HEK293 (cell line): ENCODE results near the gene NSUN4.

Experiments
- CTCF ChIA-PET: fragments of 350-600 bp; formaldehyde crosslinking; extraction: SDS; loops from one replicate; lab custom pipeline; 2021; ENCODE audit warnings: antibody characterized with exemption; lab: Yijun Ruan, JAX
- POLR2A ChIA-PET: fragments of 300-600 bp; formaldehyde crosslinking; extraction: SDS; loops from one replicate; lab custom pipeline; 2020; ENCODE audit warnings: antibody characterized with exemption, inconsistent platforms; lab: Yijun Ruan, JAX
- H3K27ac ChIP-seq: fragments of 200-500 bp; sonication (Bioruptor generic); 2 replicates; pipeline ENCODE4 v1.5.1; 2014; ENCODE audit warnings: low read depth, low read length, control low read depth, inconsistent platforms; ENCODE audit errors: extremely low read depth
- H3K36me3 ChIP-seq, 2 experiments: fragments of 200-500 bp in 1 of 2; sonication (Bioruptor generic) in 1 of 2; 1 replicate in 1 of 2; 2 replicates in 1 of 2; pipeline ENCODE4 v1.5.1; 2014 to 2017; ENCODE audit warnings: inconsistent platforms in 2 of 2, low read length in 2 of 2; ENCODE audit not compliant: control insufficient read depth in 2 of 2, insufficient read depth in 1 of 2
- H3K4me1 ChIP-seq: fragments of 200-500 bp; sonication (Bioruptor generic); 2 replicates; pipeline ENCODE4 v1.5.1; 2014; ENCODE audit warnings: mild to moderate bottlenecking, low read length, inconsistent platforms; ENCODE audit not compliant: control insufficient read depth, insufficient read depth
- H3K4me3 ChIP-seq: 2 replicates; pipeline ENCODE4 v1.5.1; 2011; ENCODE audit warnings: low read depth, mild to moderate bottlenecking, control low read depth, low read length, moderate library complexity
- H3K9me3 ChIP-seq: fragments of 200-500 bp; sonication (Bioruptor generic); 2 replicates; pipeline ENCODE4 v1.5.1; 2014; ENCODE audit warnings: low read depth, low read length, inconsistent platforms; ENCODE audit not compliant: control insufficient read depth, insufficient read depth
- BCL11B ChIP-seq: fragments of 450-650 bp; formaldehyde crosslinking; IDR thresholded peaks from 2 replicates; pipeline ENCODE4 v1.5.1; 2016; ENCODE audit warnings: low read depth, missing biosample characterization, missing genetic modification characterization
- GLIS2 ChIP-seq: fragments of 450-650 bp; formaldehyde crosslinking; IDR thresholded peaks from 2 replicates; pipeline ENCODE4 v1.5.1; 2016; ENCODE audit warnings: missing biosample characterization, missing genetic modification characterization
- HOXA7 ChIP-seq: sonication (generic); formaldehyde crosslinking; IDR thresholded peaks from 2 replicates; pipeline ENCODE4 v1.8.1; 2022; ENCODE audit warnings: missing genetic modification reagents, borderline replicate concordance
- KLF7 ChIP-seq: fragments of 450-650 bp; formaldehyde crosslinking; IDR thresholded peaks from 2 replicates; pipeline ENCODE4 v1.5.1; 2016; ENCODE audit warnings: missing biosample characterization, missing genetic modification characterization, borderline replicate concordance
- MEIS1 ChIP-seq: sonication (generic); formaldehyde crosslinking; IDR thresholded peaks from 2 replicates; pipeline ENCODE4 v1.8.1; 2022; ENCODE audit warnings: missing genetic modification reagents, mild to moderate bottlenecking, borderline replicate concordance
- REPIN1 ChIP-seq: fragments of 450-650 bp; formaldehyde crosslinking; IDR thresholded peaks from 2 replicates; pipeline ENCODE4 v1.5.1; 2017; ENCODE audit warnings: missing biosample characterization, missing genetic modification characterization, low read depth
- SP7 ChIP-seq: fragments of 450-650 bp; formaldehyde crosslinking; IDR thresholded peaks from 2 replicates; pipeline ENCODE4 v1.5.1; 2016; ENCODE audit warnings: missing biosample characterization, missing genetic modification characterization
- WT1 ChIP-seq: fragments of 450-650 bp; formaldehyde crosslinking; IDR thresholded peaks from 2 replicates; pipeline ENCODE4 v1.5.1; 2016; ENCODE audit warnings: missing biosample characterization, missing genetic modification characterization
- ZBTB20 ChIP-seq: fragments of 450-650 bp; formaldehyde crosslinking; IDR thresholded peaks from 2 replicates; pipeline ENCODE4 v1.5.1; 2016; ENCODE audit warnings: missing biosample characterization, missing genetic modification characterization
- ZBTB48 ChIP-seq: fragments of 450-650 bp; formaldehyde crosslinking; IDR thresholded peaks from 2 replicates; pipeline ENCODE4 v1.5.1; 2016; ENCODE audit warnings: missing biosample characterization, missing genetic modification characterization
- ZBTB7A ChIP-seq: fragments of 450-650 bp; formaldehyde crosslinking; IDR thresholded peaks from 2 replicates; pipeline ENCODE4 v1.5.1; 2016; ENCODE audit warnings: low read depth, missing biosample characterization, missing genetic modification characterization
- ZNF10 ChIP-seq: fragments of 450-650 bp; formaldehyde crosslinking; IDR thresholded peaks from 2 replicates; pipeline ENCODE4 v1.5.1; 2017; ENCODE audit warnings: missing biosample characterization, missing genetic modification characterization
- ZNF112 ChIP-seq: fragments of 450-650 bp; formaldehyde crosslinking; IDR thresholded peaks from 2 replicates; pipeline ENCODE4 v1.5.0; 2017; ENCODE audit warnings: missing biosample characterization, missing genetic modification characterization
- ZNF121 ChIP-seq: fragments of 450-650 bp; formaldehyde crosslinking; IDR thresholded peaks from 2 replicates; pipeline ENCODE4 v1.5.1; 2016; ENCODE audit warnings: missing biosample characterization, missing genetic modification characterization
- ZNF2 ChIP-seq: fragments of 450-650 bp; formaldehyde crosslinking; IDR thresholded peaks from 2 replicates; pipeline ENCODE4 v1.5.1; 2016; ENCODE audit warnings: missing biosample characterization, missing genetic modification characterization
- ZNF416 ChIP-seq: fragments of 450-650 bp; formaldehyde crosslinking; IDR thresholded peaks from 2 replicates; pipeline ENCODE4 v1.5.1; 2016; ENCODE audit warnings: missing biosample characterization, missing genetic modification characterization
- ZNF501 ChIP-seq: fragments of 450-650 bp; formaldehyde crosslinking; IDR thresholded peaks from 2 replicates; pipeline ENCODE4 v1.5.1; 2016; ENCODE audit warnings: missing biosample characterization, missing genetic modification characterization
- ZNF629 ChIP-seq: fragments of 450-650 bp; formaldehyde crosslinking; IDR thresholded peaks from 2 replicates; pipeline ENCODE4 v1.5.1; 2017; ENCODE audit warnings: missing biosample characterization, missing genetic modification characterization
- ZNF654 ChIP-seq: fragments of 450-650 bp; formaldehyde crosslinking; IDR thresholded peaks from 2 replicates; pipeline ENCODE4 v1.5.1; 2016; ENCODE audit warnings: low read depth, missing biosample characterization, missing genetic modification characterization
- ZNF664 ChIP-seq: fragments of 450-650 bp; formaldehyde crosslinking; IDR thresholded peaks from 2 replicates; pipeline ENCODE4 v1.5.1; 2016; ENCODE audit warnings: missing biosample characterization, missing genetic modification characterization
- ZNF76 ChIP-seq: fragments of 450-650 bp; formaldehyde crosslinking; IDR thresholded peaks from 2 replicates; pipeline ENCODE4; 2016; ENCODE audit warnings: low read depth, missing biosample characterization, missing genetic modification characterization, borderline replicate concordance
- TF ChIP-seq, protein P1 (sequence below): fragments of 450-650 bp; formaldehyde crosslinking; IDR thresholded peaks from 2 replicates; pipeline ENCODE4 v1.5.1; 2016; ENCODE audit warnings: missing biosample characterization, missing genetic modification characterization
- TF ChIP-seq, protein P2 (sequence below): fragments of 450-650 bp; formaldehyde crosslinking; IDR thresholded peaks from 2 replicates; pipeline ENCODE4 v1.5.1; 2016; ENCODE audit warnings: missing biosample characterization, missing genetic modification characterization
- TF ChIP-seq, protein P3 (sequence below): fragments of 450-650 bp; formaldehyde crosslinking; conservative IDR thresholded peaks from 2 replicates; pipeline ENCODE4 v1.5.1; 2016; ENCODE audit warnings: low read depth, missing biosample characterization, missing genetic modification characterization
- TF ChIP-seq, protein P4 (sequence below): fragments of 450-650 bp; formaldehyde crosslinking; IDR thresholded peaks from 2 replicates; pipeline ENCODE4 v1.5.1; 2016; ENCODE audit warnings: missing biosample characterization, missing genetic modification characterization
- TF ChIP-seq, protein P5 (sequence below): fragments of 450-650 bp; formaldehyde crosslinking; IDR thresholded peaks from 2 replicates; pipeline ENCODE4 v1.5.1; 2016; ENCODE audit warnings: missing biosample characterization, missing genetic modification characterization, low read depth

The NSUN4 gene

DNA sequence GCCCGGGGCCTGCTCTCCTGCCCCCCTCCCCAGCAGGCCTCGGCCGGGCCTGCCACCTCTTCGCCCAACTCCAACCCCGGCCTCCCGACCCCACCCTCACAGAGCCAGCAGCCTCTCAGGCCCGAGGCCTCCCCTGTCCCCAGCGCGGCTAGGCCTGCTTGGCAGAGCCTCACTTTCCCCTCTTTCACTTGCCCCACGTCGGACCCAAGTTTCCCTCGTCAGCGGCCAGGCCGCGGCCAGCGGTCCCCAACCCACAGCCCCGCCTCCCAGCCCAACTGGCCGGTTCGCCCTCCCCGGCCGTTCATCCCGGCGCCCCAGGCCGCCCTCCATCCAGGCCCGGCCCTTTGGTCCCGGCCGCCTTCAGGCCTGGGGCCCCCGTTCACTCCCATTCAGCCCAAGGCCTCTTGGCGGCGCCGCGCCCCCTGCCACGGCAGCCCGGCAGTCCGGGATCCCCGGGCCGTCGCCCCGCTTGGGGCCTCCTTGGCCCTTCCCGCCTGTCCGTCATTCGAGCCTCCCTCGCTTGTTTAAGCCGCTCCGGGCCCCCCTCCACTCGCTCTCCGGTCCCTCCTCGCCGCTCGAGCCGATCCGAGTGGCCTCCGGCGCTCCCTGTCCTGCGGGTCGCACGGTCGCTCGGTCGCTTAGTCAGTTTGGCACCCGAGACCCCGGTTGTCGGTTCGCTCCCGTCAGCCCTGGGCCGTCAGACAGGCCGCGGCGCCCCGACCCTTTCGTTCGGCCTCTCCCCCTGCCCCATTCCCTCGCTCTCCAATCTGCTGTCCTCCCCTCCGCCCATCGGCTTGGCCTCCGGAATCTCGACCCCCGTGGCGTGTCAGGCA, 38.6 kb upstream of the NSUN4 start:
- H3K9me3 ChIP-seq: no peaks in the 10 kb centered on the region
- peaks cover 0 to 27% of the 10 kb centered on the region in 2 experiments; a peak in 2 of 3 replicates for H3K36me3 ChIP-seq
- CTCF ChIA-PET: interaction anchor here (0.9 to 1.7 kb wide), 2 partner anchors 38 to 39 kb away, joined by 4 read pairs; partner anchors contain the start of gene NSUN4
- peak overlapping the region; percentile 88 for H3K4me3 ChIP-seq
- H3K4me1 ChIP-seq: no peaks in the 10 kb centered on the region
- POLR2A ChIA-PET: interaction anchor here (1.6 to 2.5 kb wide), 2 partner anchors 38 to 54 kb away, joined by 7 to 24 read pairs; partner anchors contain the start of genes NSUN4 and RAD54L
- H3K27ac ChIP-seq: peak overlapping the region; percentile 99
- TF ChIP-seq ZNF10: 0 out of 2 replicates have a peak, but pooled peaks have one; percentile 37
- no peak for TF ChIP-seq ZNF654 (tag by site-specific recombination)
- TF ChIP-seq, protein P1, sequence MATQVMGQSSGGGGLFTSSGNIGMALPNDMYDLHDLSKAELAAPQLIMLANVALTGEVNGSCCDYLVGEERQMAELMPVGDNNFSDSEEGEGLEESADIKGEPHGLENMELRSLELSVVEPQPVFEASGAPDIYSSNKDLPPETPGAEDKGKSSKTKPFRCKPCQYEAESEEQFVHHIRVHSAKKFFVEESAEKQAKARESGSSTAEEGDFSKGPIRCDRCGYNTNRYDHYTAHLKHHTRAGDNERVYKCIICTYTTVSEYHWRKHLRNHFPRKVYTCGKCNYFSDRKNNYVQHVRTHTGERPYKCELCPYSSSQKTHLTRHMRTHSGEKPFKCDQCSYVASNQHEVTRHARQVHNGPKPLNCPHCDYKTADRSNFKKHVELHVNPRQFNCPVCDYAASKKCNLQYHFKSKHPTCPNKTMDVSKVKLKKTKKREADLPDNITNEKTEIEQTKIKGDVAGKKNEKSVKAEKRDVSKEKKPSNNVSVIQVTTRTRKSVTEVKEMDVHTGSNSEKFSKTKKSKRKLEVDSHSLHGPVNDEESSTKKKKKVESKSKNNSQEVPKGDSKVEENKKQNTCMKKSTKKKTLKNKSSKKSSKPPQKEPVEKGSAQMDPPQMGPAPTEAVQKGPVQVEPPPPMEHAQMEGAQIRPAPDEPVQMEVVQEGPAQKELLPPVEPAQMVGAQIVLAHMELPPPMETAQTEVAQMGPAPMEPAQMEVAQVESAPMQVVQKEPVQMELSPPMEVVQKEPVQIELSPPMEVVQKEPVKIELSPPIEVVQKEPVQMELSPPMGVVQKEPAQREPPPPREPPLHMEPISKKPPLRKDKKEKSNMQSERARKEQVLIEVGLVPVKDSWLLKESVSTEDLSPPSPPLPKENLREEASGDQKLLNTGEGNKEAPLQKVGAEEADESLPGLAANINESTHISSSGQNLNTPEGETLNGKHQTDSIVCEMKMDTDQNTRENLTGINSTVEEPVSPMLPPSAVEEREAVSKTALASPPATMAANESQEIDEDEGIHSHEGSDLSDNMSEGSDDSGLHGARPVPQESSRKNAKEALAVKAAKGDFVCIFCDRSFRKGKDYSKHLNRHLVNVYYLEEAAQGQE (tag by site-specific recombination): no peak; the same call in none of the 2 replicates
- no peak for TF ChIP-seq ZNF121 (tag by site-specific recombination)
- TF ChIP-seq ZNF2 (tag by site-specific recombination): peak; percentile 80
- TF ChIP-seq, protein P2, sequence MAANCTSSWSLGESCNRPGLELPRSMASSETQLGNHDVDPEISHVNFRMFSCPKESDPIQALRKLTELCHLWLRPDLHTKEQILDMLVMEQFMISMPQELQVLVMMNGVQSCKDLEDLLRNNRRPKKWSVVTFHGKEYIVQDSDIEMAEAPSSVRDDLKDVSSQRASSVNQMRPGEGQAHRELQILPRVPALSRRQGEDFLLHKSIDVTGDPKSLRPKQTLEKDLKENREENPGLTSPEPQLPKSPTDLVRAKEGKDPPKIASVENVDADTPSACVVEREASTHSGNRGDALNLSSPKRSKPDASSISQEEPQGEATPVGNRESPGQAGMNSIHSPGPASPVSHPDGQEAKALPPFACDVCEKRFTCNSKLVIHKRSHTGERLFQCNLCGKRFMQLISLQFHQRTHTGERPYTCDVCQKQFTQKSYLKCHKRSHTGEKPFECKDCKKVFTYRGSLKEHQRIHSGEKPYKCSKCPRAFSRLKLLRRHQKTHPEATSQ (tag by site-specific recombination): 0 out of 2 replicates have a peak, but pooled peaks have one; percentile 71
- peak; percentile 31 for TF ChIP-seq WT1 (tag by site-specific recombination)
- no peak for TF ChIP-seq ZNF416 (tag by site-specific recombination)
- TF ChIP-seq ZNF664: 0 out of 2 replicates have a peak, but pooled peaks have one; percentile 5
- TF ChIP-seq BCL11B: peak; percentile 47; the same call in 1 of the 2 replicates
- TF ChIP-seq REPIN1 (tag by site-specific recombination): no peak; the same call in 1 of the 2 replicates
- TF ChIP-seq ZNF76 (tag by site-specific recombination): peak; percentile 12
- TF ChIP-seq, protein P3, sequence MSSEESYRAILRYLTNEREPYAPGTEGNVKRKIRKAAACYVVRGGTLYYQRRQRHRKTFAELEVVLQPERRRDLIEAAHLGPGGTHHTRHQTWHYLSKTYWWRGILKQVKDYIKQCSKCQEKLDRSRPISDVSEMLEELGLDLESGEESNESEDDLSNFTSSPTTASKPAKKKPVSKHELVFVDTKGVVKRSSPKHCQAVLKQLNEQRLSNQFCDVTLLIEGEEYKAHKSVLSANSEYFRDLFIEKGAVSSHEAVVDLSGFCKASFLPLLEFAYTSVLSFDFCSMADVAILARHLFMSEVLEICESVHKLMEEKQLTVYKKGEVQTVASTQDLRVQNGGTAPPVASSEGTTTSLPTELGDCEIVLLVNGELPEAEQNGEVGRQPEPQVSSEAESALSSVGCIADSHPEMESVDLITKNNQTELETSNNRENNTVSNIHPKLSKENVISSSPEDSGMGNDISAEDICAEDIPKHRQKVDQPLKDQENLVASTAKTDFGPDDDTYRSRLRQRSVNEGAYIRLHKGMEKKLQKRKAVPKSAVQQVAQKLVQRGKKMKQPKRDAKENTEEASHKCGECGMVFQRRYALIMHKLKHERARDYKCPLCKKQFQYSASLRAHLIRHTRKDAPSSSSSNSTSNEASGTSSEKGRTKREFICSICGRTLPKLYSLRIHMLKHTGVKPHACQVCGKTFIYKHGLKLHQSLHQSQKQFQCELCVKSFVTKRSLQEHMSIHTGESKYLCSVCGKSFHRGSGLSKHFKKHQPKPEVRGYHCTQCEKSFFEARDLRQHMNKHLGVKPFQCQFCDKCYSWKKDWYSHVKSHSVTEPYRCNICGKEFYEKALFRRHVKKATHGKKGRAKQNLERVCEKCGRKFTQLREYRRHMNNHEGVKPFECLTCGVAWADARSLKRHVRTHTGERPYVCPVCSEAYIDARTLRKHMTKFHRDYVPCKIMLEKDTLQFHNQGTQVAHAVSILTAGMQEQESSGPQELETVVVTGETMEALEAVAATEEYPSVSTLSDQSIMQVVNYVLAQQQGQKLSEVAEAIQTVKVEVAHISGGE: 0 out of 2 replicates have a peak, but pooled peaks have one; percentile 7
- peak; percentile 84 for TF ChIP-seq ZNF501 (tag by site-specific recombination)
- TF ChIP-seq ZNF629 (tag by site-specific recombination): peak; percentile 32; the same call in 1 of the 2 replicates
- TF ChIP-seq ZBTB20: peak; percentile 70
- TF ChIP-seq GLIS2: peak; percentile 99
- TF ChIP-seq SP7: peak; percentile 54; the same call in 1 of the 2 replicates
- TF ChIP-seq MEIS1 (CRISPR knock-in tag): no peak; the same call in 1 of the 2 replicates
- no peak for TF ChIP-seq ZNF112
- TF ChIP-seq KLF7: peak; percentile 76
- TF ChIP-seq HOXA7 (CRISPR knock-in tag): no peak
- TF ChIP-seq ZBTB7A (tag by site-specific recombination): peak; percentile 56; the same call in 1 of the 2 replicates
- TF ChIP-seq, protein P4, sequence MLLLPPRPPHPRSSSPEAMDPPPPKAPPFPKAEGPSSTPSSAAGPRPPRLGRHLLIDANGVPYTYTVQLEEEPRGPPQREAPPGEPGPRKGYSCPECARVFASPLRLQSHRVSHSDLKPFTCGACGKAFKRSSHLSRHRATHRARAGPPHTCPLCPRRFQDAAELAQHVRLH (tag by site-specific recombination): peak; percentile 67
- peak; percentile 21; the same call in 1 of the 2 replicates for TF ChIP-seq ZBTB48 (tag by site-specific recombination)
- TF ChIP-seq, protein P5, sequence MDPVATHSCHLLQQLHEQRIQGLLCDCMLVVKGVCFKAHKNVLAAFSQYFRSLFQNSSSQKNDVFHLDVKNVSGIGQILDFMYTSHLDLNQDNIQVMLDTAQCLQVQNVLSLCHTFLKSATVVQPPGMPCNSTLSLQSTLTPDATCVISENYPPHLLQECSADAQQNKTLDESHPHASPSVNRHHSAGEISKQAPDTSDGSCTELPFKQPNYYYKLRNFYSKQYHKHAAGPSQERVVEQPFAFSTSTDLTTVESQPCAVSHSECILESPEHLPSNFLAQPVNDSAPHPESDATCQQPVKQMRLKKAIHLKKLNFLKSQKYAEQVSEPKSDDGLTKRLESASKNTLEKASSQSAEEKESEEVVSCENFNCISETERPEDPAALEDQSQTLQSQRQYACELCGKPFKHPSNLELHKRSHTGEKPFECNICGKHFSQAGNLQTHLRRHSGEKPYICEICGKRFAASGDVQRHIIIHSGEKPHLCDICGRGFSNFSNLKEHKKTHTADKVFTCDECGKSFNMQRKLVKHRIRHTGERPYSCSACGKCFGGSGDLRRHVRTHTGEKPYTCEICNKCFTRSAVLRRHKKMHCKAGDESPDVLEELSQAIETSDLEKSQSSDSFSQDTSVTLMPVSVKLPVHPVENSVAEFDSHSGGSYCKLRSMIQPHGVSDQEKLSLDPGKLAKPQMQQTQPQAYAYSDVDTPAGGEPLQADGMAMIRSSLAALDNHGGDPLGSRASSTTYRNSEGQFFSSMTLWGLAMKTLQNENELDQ: no peak
